Measurements from ENCODE around the gene GRWD1. TPM values are rescaled to one million over a fixed set of nuclear protein-coding genes. Genes with fewer than 3 reads are reported as not detected.

GRWD1 gene
- polyA plus RNA-seq, 2 of the 4 experiments (the other 2 are of a cell fraction), result 48.1 to 87.0 TPM

- POLR2A ChIA-PET, result interaction anchor here (0.5 kb wide), 1 partner anchor 158 kb away, joined by 4 read pairs; no protein-coding TSS in a partner anchor
- H3K27ac ChIP-seq, result no peak overlapping the region
- no peak overlapping the region for H3K4me3 ChIP-seq
- 91% methylated on average over 15 of the region's 15 CpGs for WGBS (ENCODE audit: missing lambda C conversion rate)
- no peak for FAIRE-seq
- CTCF ChIA-PET, result interaction anchor here (1.1 to 2.2 kb wide), 5 partner anchors 10 to 158 kb away, joined by 3 to 9 read pairs (median 4); partner anchors contain the start of gene KDELR1
- peaks cover 13% of the 10 kb centered on the region; the same call in 2 of the 3 replicates for H3K4me1 ChIP-seq
- TF ChIP-seq HOXB13 (CRISPR knock-in tag; IDR thresholded peaks at IDR 0.05; ENCODE audit: low read depth), result no peak
- TF ChIP-seq EHMT2 (IDR thresholded peaks at IDR 0.05; ENCODE audit: low read depth), result no peak
- no peak for TF ChIP-seq EHF (CRISPR knock-in tag; IDR thresholded peaks at IDR 0.05)
- TF ChIP-seq ELK1 (IDR thresholded peaks at IDR 0.05; ENCODE audit: low read depth, low read length), result no peak
- TF ChIP-seq CHD2 (IDR thresholded peaks at IDR 0.05; ENCODE audit: low read length, partially characterized antibody), result no peak
- ATAC-seq, result no peak
- DNase-seq (ENCODE audit: low read depth in 1 of 2, low spot score in 1 of 2), result no peak
- no peak overlapping the region for H3K4me2 ChIP-seq
- no peaks in the 10 kb centered on the region for H3K9me3 ChIP-seq
Observed at GRCh38 chr19:48450863-48451262, 5.1 kb downstream of the GRWD1 start.

GRCh38 chr19:48451624-48452023 is 5.8 kb downstream of the GRWD1 start:
- 88% methylated on average over 12 of the region's 12 CpGs for WGBS (ENCODE audit: missing lambda C conversion rate)
- Histone ChIP-seq H3K4me3 (no peak overlapping the region), H3K9me3 (no peaks in the 10 kb centered on the region), H3K4me2 (no peak overlapping the region), H3K4me1 (peaks cover 11% of the 10 kb centered on the region; the same call in 2 of the 3 replicates), H3K27ac (no peak overlapping the region)
- CTCF ChIA-PET, result interaction anchor here (1.1 to 2.2 kb wide), 6 partner anchors 10 to 157 kb away, joined by 3 to 9 read pairs (median 4); partner anchors contain the start of gene KDELR1
- TF ChIP-seq ELK1 (IDR thresholded peaks at IDR 0.05; ENCODE audit: low read depth, low read length), result no peak
- DNase-seq (ENCODE audit: low read depth in 1 of 2, low spot score in 1 of 2) (no peak), FAIRE-seq (no peak), ATAC-seq (peak in 1 of 2 experiments; percentile 5; a peak in 2 of 6 replicates)
- POLR2A ChIA-PET, result no interaction called here

GRCh38 chr19:48452289-48453190 is 6.8 kb downstream of the GRWD1 start:
- Histone ChIP-seq H3K9me3 (no peaks in the 10 kb centered on the region), H3K4me2 (no peak overlapping the region), H3K4me3 (no peak overlapping the region), H3K27ac (no peak overlapping the region), H3K4me1 (peaks cover 2% of the 10 kb centered on the region; the same call in 1 of the 3 replicates)
- TF ChIP-seq HOXB13 (CRISPR knock-in tag; IDR thresholded peaks at IDR 0.05; ENCODE audit: low read depth) (no peak), ZFP36 (IDR thresholded peaks at IDR 0.05; ENCODE audit: borderline replicate concordance, partially characterized antibody) (no peak), HOXA7 (CRISPR knock-in tag; IDR thresholded peaks at IDR 0.05) (no peak), CHD4 (IDR thresholded peaks at IDR 0.05; ENCODE audit: borderline replicate concordance) (no peak), RFX5 (IDR thresholded peaks at IDR 0.05) (no peak), E2F6 (IDR thresholded peaks at IDR 0.05; ENCODE audit: borderline replicate concordance, low read depth) (no peak), SMC3 (IDR thresholded peaks at IDR 0.05) (no peak), SREBF2 (IDR thresholded peaks at IDR 0.05) (no peak), HMGXB4 (CRISPR knock-in tag; IDR thresholded peaks at IDR 0.05; ENCODE audit: borderline replicate concordance) (no peak), HOXB5 (CRISPR knock-in tag; IDR thresholded peaks at IDR 0.05) (no peak), KDM5A (IDR thresholded peaks at IDR 0.05) (no peak), MAFK (IDR thresholded peaks at IDR 0.05; ENCODE audit: partially characterized antibody) (no peak)
- WGBS (ENCODE audit: missing lambda C conversion rate), result 88% methylated on average over 32 of the region's 33 CpGs
- FAIRE-seq (no peak), DNase-seq (ENCODE audit: low read depth in 1 of 2, low spot score in 1 of 2) (no peak), ATAC-seq (peak in 1 of 2 experiments; percentile 14; a peak in 3 of 6 replicates)
- CTCF ChIA-PET, result interaction anchor here (1.2 to 2.2 kb wide), 6 partner anchors 11 to 131 kb away, joined by 3 to 9 read pairs (median 4); partner anchors contain the start of gene KDELR1
- POLR2A ChIA-PET, result no interaction called here
